ENCODE results near the gene DYRK4.
A peak's percentile ranks its signal among the peaks of the same experiment; 100 is the strongest.

Gene DYRK4

GRCh38 chr12:4566474-4566873, 4.5 kb downstream of the DYRK4 start:
- DNase-seq = no peak

DNA sequence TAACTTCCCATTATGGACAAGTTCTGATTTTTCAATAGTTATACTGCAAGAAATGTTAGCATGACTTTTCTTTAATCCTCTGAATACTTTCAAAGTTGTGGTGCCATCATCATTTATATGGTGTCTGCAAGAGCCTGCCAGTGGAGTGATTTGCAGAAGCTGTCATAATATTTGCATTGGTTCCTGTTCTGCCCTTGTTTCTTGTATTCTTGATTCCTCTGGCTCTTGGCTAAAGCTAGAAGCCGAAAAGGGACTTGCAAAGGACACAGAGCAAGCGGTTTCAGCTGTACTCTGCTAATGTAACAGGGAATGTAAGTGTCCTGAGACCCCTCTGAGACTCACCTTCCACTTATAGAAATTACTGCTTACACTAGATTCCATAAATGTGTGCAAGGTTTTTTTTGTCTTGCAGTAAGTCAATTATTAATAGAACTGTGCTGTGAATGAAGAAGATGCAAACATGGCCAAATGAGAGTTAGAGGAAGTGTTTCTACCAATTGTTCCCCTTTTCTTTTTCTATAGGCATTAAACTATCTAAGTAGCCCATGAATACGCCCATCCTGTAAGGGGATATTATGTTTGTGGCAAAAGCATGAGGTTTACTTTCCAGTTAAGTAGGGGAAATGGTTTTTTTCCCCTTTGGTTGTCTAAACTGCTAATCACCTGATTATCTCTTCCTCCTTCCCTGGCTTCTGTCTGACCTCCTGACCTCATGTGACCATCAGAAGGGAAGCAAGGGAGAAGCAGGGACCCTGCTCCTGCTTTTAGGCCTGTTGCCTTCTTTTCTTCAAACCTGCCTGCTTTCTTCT, 5.3 kb downstream of the DYRK4 start:
- no peak for DNase-seq

GRCh38 chr12:4569261-4569660, 7.3 kb downstream of the DYRK4 start:
- DNase-seq = no peak

- no peak for DNase-seq
Measured at GRCh38 chr12:4572680-4573079, 10.7 kb downstream of the DYRK4 start.

GRCh38 chr12:4579305-4580102, 17.5 kb downstream of the DYRK4 start:
- no peak for DNase-seq

GRCh38 chr12:4580281-4580688, 18.3 kb downstream of the DYRK4 start:
- no peak for DNase-seq

GRCh38 chr12:4584281-4584680, 22.3 kb downstream of the DYRK4 start:
- DNase-seq = no peak

DNA sequence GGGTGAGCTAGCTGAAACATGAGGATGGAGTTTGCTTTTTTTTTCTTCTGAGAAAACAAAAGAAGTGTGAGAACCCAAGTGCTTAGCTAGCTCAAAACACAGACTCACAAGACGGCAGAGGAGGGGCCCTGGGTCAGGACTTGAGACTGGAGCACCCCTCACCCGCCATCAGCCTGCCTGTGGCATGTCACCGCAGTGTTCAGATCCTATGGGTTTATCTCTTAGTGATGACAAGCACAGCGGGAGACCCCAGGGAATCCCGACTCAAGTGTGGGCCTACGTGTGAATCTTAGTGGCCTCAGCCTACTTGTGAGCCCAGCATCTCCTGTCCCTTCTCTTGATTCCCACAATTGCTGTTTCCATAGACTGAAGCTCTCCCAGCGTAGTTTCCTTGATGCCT, 22.9 kb downstream of the DYRK4 start:
- DNase-seq = no peak

DNA sequence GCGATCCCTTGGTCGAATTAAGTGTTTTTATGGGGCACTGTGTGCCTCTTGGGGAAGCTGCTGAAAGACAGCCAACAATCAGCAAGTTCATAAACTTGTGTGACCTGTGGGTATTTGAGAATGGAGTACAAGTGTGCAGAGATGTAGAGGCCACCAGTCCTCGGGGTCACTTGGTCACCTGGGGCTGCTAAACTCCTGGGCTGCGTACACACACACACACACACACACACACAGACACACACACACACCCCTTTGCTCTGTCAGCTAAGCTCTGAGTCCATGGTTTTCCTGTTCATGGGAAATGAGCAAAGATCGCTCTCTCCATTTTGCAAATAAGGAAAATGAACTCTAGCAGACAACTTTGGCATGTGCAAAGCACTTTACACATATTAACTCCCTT, 24.5 kb downstream of the DYRK4 start:
- no peak for DNase-seq

DNA sequence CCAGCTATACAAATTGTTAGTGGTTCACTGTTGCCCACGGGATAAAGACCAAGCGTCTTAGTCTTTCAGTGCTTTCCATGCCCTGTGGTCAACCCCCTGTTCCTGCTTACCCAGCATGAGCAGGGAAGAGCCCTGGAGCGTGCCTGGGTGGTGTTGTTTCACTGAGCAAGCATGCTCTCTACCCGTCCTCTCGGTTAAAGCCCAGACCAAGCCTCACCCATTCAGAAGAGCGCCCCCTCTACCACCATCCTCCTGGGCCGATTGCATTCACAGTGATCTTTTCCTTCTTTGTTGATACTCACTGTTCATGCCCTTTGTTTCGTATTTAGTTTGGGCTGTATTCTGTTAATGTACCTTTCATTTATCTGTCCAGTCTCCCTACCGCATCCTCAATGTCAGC, 25.1 kb downstream of the DYRK4 start:
- no peak for DNase-seq

DNA sequence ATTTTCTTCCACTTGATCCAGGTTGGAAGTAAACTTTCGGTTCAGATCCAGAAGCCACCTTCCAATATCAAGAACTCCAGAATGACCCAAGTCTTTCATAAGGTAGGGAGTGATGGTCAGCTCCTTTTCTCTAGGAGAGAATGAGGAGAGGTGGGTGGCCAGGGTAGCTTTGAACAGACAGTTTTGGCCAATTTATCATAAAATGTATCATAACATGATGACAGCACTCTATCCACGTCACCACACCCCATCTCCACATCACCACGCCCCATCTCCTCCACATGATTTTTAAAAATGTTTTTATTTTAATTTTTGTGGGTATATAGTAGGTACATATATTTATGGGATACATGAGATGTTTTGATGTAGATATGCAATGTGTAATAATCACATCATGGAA, 26.9 kb downstream of the DYRK4 start:
- DNase-seq = no peak

DNA sequence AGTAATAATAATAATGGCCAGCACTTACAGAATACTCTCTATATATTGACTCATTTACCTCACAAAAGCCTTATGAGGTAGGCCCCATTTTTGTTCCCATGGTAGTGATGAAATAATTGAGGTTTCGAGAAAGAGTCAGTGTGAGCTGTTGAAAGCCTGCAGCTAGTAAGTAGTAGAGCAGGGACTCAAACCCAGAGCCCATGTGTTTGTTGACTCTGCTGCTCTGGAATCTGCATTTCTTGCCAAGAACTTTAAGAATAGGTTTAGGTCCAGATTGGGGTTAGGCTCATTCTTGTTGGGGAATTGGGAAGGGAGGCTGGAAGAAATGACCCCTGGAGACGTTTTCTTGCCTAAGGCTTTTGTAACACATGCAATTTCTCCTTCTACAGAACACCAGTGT, 27.9 kb downstream of the DYRK4 start:
- no peak for DNase-seq

DNA sequence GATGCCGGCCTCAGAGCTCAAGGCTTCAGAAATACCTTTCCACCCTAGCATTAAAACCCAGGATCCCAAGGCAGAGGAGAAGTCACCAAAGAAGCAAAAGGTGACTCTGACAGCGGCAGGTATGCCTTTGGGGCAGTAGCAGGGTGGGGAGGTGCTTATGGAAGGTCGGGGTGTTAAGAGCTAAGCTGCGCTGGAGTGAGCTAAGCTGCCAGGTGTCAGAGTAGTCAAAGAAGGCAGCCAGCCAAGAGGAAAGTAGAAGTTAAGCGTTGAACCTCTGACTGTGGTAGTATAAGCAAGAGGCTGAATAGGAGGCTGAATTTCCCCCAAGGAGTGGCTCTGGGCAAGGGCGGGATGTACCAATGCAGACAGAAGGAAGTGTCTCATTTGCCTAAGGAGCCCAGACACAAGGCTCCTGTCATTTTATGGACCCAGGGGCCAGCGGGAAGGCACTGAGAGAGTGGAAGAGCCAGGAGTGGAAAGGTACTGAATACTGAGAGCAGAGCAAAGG, 29.2 kb downstream of the DYRK4 start:
- DNase-seq = no peak

GRCh38 chr12:4595881-4596280, 33.9 kb downstream of the DYRK4 start:
- no peak for DNase-seq

DNA sequence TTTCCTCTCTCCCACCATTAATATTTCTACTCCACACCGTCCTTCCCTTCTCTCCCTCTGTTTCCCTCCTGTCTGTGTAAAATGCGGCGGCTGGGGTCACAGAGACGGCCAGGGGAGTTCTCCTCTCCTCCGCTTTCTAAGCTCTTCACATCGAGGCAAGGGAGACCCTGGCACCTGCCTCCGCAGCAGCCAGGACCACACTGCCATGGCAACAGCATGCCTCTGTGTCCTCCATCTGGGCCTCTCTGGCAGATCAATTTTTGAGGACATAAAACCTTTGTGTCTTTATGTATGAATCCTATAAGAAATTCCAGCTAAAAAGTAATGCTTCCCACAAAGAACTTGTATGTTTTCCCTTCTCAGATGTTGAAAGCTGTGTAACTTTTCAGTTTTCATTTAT, 41.4 kb downstream of the DYRK4 start:
- DNase-seq = no peak

GRCh38 chr12:4603946-4604345, 41.9 kb downstream of the DYRK4 start:
- no peak for DNase-seq

- peak; percentile 57 for DNase-seq
Measured at GRCh38 chr12:4604684-4605193, 42.7 kb downstream of the DYRK4 start.

- no peak for DNase-seq
Measured at GRCh38 chr12:4607056-4607455, 45.0 kb downstream of the DYRK4 start.

DNA sequence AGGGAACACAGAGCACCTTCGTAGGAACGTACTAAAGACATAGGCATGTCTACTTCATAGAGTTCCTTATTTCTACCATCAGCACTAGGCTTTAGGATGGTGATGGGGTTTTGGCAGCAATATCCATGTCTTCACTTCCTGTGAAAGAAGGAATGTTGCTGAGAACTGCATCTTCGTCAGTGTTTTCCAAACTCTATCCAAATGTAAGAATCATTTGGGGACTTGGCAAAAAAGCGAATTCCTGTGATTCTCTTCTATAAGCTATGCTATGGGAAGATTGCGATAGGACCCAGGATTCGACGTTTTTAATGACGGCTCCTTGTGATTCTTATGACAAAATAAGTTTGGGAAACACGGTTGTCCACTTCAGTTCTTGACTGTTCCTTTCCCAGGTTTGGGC, 47.1 kb downstream of the DYRK4 start:
- no peak for DNase-seq

DNA sequence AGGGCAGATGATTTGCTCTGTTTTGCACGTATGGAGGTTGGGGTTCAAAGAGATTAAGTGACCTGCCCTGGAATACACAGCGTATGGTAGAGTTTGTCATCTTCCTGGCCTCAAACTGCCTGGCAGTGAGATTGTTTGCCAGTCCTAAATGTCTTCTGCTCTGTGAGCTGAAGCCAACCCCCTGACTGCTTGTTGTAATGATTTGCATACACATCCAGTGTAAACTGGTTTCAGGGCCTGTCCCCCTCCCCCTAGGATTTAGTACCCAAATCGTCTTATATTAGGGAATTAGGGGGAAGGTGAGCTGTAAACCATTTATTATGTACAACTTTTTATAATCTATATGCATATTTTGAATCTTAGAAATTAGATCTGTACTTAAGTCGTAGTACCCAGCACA, 48.5 kb downstream of the DYRK4 start:
- DNase-seq = no peak

GRCh38 chr12:4615667-4616066, 53.7 kb downstream of the DYRK4 start:
- no peak for DNase-seq

GRCh38 chr12:4621511-4621910, 59.5 kb downstream of the DYRK4 start:
- no peak for DNase-seq

DNA sequence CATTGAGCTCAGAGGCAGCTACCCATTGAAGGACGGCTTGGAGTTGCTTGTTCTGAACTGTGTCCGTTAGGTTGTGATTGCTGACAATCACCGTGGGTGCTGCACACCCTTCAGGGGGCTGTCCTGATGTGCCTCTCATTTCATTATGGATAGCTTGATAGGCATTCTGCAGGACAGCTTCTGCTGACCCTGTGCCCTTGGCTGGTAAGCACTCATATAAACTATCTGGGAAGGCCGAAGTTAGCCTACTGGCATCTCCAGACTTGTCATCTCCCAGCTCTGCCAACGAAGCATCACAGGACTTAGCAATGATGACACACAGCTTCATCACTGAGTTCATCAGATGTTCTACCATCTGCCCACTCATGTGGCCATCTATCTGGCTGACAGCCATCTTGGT, 64.5 kb downstream of the DYRK4 start:
- DNase-seq = no peak

- DNase-seq = no peak
Measured at GRCh38 chr12:4628406-4628805, 66.4 kb downstream of the DYRK4 start.

All from effector CD8-positive, alpha-beta T cell (primary cell).